Neutrophil (primary cell): ENCODE results near the gene SWAP70.

ENCODE experiments used
- H3K27ac ChIP-seq: fragments of 200-600 bp; sonication (generic); 2 replicates; pipeline ENCODE4 v1.5.1; 2016; ENCODE audit warnings: mild to moderate bottlenecking, moderate library complexity
- H3K27me3 ChIP-seq: fragments of 200-600 bp; sonication (generic); 2 replicates; pipeline ENCODE4 v1.6.0; 2016; ENCODE audit warnings: mild to moderate bottlenecking
- H3K36me3 ChIP-seq: fragments of 200-600 bp; sonication (generic); 2 replicates; pipeline ENCODE4 v1.5.1; 2017
- H3K4me1 ChIP-seq, 2 experiments: fragments of 200-600 bp in 1 of 2; sonication (generic) in 1 of 2; 1 replicate in 1 of 2; 2 replicates in 1 of 2; pipeline versions ENCODE4 v1.5.1 to v1.6.1; 2013 to 2016; ENCODE audit warnings: low read depth in 1 of 2, low read length in 1 of 2, mild to moderate bottlenecking in 1 of 2, moderate library complexity in 1 of 2; ENCODE audit not compliant: control insufficient read depth in 1 of 2, insufficient read depth in 1 of 2
- H3K4me3 ChIP-seq, 2 experiments: fragments of 200-600 bp in 1 of 2; sonication (generic) in 1 of 2; 1 replicate in 1 of 2; 2 replicates in 1 of 2; pipeline ENCODE4 v1.5.1; 2013 to 2016; ENCODE audit warnings: low read depth in 1 of 2, low read length in 1 of 2, mild to moderate bottlenecking in 1 of 2, moderate library complexity in 1 of 2
- H3K9me3 ChIP-seq: fragments of 200-600 bp; sonication (generic); 2 replicates; pipeline ENCODE4 v1.5.1; 2016
- TF ChIP-seq, protein P1 (sequence below): fragments of 200-600 bp; sonication (generic); IDR thresholded peaks from 2 replicates; pipeline ENCODE4 v1.5.1; 2016; ENCODE audit warnings: antibody characterized with exemption

SWAP70 gene

DNA sequence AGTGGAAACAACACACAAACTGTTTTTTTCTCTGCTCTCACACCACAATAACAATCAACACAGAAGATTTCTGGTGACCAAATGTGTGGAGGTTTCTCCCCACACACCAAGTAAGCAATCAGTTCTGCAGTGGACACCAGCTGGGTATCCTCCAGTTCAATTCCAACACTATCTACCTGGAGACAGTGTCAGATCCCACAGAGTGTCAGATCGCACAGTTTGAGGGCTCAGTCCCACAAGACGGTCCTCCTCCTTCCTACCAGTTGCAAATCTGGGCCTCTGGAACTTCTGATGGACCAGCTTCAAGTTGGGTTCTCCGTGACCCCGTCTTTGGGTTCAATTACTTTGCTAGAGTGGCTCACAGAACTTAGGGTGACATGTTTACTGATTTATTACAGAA is 9.0 kb downstream of the SWAP70 start:
- peak overlapping the region; percentile 37 for H3K27ac ChIP-seq
- TF ChIP-seq, protein P1, sequence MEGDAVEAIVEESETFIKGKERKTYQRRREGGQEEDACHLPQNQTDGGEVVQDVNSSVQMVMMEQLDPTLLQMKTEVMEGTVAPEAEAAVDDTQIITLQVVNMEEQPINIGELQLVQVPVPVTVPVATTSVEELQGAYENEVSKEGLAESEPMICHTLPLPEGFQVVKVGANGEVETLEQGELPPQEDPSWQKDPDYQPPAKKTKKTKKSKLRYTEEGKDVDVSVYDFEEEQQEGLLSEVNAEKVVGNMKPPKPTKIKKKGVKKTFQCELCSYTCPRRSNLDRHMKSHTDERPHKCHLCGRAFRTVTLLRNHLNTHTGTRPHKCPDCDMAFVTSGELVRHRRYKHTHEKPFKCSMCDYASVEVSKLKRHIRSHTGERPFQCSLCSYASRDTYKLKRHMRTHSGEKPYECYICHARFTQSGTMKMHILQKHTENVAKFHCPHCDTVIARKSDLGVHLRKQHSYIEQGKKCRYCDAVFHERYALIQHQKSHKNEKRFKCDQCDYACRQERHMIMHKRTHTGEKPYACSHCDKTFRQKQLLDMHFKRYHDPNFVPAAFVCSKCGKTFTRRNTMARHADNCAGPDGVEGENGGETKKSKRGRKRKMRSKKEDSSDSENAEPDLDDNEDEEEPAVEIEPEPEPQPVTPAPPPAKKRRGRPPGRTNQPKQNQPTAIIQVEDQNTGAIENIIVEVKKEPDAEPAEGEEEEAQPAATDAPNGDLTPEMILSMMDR = no peak
- no peaks in the 10 kb centered on the region for H3K4me1 ChIP-seq
- no peak overlapping the region for H3K4me3 ChIP-seq
- H3K27me3 ChIP-seq = no peaks in the 10 kb centered on the region
- H3K9me3 ChIP-seq = no peaks in the 10 kb centered on the region
- H3K36me3 ChIP-seq = no peaks in the 10 kb centered on the region

DNA sequence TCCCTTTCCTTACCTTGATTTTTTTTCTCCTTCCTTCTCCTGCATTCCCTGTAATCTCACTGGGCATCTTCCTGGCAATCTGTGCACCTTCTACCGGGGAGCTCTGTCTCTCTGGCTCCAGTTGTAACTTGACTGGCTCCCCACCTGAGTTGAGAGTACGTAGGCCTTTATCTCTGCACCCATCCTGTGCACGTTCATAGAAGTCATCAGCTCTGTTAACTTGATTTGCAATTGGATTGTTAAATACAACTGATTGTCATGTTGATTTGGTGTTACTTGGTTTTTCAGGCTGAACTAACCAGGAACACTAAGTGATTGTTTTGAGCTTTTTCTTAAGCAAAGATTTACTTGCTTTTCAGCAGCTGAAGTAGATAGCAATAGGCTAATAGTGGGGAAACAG is 11.8 kb downstream of the SWAP70 start:
- no peaks in the 10 kb centered on the region for H3K9me3 ChIP-seq
- no peak overlapping the region for H3K27ac ChIP-seq
- TF ChIP-seq, protein P1 = no peak
- peaks cover 3 to 8% of the 10 kb centered on the region in 2 experiments for H3K4me1 ChIP-seq
- H3K36me3 ChIP-seq = no peaks in the 10 kb centered on the region
- H3K4me3 ChIP-seq = no peak overlapping the region
- no peaks in the 10 kb centered on the region for H3K27me3 ChIP-seq

DNA sequence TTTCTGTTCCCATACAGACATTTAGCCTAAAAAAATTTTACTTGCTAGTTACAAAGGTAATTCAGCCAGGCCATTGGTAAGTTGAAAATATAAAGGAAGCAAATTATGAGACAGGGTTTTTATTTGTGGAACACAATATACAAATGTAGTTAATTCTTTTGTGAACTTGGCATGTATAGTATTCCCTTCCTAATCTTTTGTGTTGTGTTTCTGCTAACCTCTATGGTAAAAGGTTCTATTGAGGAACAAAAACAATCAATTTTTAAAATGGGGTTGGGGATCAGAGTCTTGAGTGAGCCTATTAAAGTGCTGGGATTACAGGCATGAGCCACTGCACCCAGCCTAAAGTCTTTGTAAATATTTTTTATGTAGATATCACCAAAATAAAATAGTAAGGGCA is 14.1 kb downstream of the SWAP70 start:
- H3K27me3 ChIP-seq = no peaks in the 10 kb centered on the region
- peaks cover 11 to 21% of the 10 kb centered on the region in 2 experiments for H3K4me1 ChIP-seq
- H3K4me3 ChIP-seq = no peak overlapping the region
- TF ChIP-seq, protein P1 = no peak
- H3K9me3 ChIP-seq = no peaks in the 10 kb centered on the region
- no peaks in the 10 kb centered on the region for H3K36me3 ChIP-seq
- H3K27ac ChIP-seq = no peak overlapping the region

DNA sequence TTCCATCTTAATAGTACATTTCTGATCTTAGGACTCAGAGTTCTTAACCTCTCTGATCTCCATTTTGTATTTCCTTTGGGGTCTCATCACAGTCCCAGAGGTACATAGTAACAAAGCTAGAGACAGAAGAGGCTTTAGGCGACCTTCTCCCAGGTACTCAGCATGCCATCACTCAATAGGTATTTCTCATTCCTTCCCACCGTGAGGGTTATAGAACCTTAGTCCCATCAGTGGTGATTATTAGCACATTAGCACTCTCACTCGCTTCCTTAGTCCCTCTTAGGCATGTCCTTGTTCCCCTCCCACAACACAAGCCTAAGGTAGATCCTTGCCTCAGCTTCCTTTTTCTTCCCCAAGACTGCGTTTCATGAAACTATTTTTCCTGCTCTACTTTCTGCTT is 14.7 kb downstream of the SWAP70 start:
- no peaks in the 10 kb centered on the region for H3K36me3 ChIP-seq
- no peaks in the 10 kb centered on the region for H3K9me3 ChIP-seq
- no peaks in the 10 kb centered on the region for H3K27me3 ChIP-seq
- H3K4me1 ChIP-seq = peaks cover 11 to 21% of the 10 kb centered on the region in 2 experiments
- no peak overlapping the region for H3K27ac ChIP-seq
- TF ChIP-seq, protein P1 = no peak
- H3K4me3 ChIP-seq = no peak overlapping the region

DNA sequence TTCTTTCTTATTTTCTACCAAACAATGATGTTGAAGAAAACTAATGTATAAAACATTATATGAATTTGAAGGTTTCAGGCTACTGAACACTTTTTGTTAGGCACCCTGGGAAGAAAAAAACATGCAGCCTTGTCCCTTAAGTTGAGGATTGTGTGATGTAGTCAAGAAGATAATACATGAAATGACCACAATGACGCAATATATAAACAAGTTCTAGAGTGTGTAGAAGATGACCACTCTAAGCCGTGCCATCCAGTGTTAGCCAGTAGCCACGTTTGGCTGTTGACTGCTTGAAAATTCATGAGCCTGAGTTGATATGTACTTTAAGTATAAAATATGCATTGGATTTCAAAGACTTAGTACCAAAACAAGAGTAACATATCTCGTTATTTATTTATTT is 16.2 kb downstream of the SWAP70 start:
- TF ChIP-seq, protein P1 = no peak
- Histone ChIP-seq H3K4me3 (no peak overlapping the region), H3K27ac (no peak overlapping the region), H3K4me1 (peaks cover 11 to 21% of the 10 kb centered on the region in 2 experiments), H3K36me3 (no peaks in the 10 kb centered on the region), H3K27me3 (no peaks in the 10 kb centered on the region), H3K9me3 (no peaks in the 10 kb centered on the region)
